ENCODE measurements around the gene NOG.

DNA sequence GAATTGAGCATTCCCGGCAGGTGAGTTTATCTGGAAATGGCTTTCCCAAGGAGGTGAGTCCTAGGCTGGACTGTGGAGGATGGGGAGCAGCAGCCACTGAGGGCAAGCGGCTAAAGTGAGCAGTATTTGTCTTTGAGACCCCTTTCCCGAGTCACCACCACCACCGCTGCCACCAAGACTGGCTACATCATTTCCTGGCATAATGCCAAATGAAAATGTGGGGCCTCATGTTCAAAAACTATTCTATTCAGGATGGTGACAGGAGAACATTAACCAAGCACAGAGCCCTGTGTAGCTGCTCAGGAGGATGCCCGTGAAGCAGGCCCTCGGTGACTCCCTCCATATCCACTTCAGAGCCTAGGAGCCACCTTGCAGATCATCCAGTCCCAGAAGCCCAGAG lies 46.0 kb downstream of the NOG start:
- TF ChIP-seq, protein P1, sequence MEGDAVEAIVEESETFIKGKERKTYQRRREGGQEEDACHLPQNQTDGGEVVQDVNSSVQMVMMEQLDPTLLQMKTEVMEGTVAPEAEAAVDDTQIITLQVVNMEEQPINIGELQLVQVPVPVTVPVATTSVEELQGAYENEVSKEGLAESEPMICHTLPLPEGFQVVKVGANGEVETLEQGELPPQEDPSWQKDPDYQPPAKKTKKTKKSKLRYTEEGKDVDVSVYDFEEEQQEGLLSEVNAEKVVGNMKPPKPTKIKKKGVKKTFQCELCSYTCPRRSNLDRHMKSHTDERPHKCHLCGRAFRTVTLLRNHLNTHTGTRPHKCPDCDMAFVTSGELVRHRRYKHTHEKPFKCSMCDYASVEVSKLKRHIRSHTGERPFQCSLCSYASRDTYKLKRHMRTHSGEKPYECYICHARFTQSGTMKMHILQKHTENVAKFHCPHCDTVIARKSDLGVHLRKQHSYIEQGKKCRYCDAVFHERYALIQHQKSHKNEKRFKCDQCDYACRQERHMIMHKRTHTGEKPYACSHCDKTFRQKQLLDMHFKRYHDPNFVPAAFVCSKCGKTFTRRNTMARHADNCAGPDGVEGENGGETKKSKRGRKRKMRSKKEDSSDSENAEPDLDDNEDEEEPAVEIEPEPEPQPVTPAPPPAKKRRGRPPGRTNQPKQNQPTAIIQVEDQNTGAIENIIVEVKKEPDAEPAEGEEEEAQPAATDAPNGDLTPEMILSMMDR (conservative IDR thresholded peaks at IDR 0.05; ENCODE audit: low read depth, low read length) = no peak
- TF ChIP-seq EZH2 (IDR thresholded peaks at IDR 0.05; ENCODE audit: borderline replicate concordance, low read depth, low read length, poor library complexity, severe bottlenecking) = no peak

Data from A673 (cell line).